HCT116 (cell line): Measurements from ENCODE around the gene TUBB8B. TPM values are rescaled to one million over a fixed set of nuclear protein-coding genes. Genes with fewer than 3 reads are reported as not detected.
A peak's percentile ranks its signal among the peaks of the same experiment; 100 is the strongest.
"Not testable (repeated sequence)": the region's sequence is repeated elsewhere in the genome, so short reads cannot be mapped to it uniquely, and the experiment has no call there.

Experiments used
- ATAC-seq: fragments of 200-7000 bp; cut with Tn5 transposase; 2 replicates; pipeline ENCODE4 v1.9.1; 2020; ENCODE audit warnings: mild to moderate bottlenecking, moderate library complexity
- Bru-seq: library from RNA; stranded (reverse); fragments of 400-500 nt; gene quantifications from one replicate; lab custom pipeline; 2021; lab: Mats Ljungman, UMichigan
- BruChase-seq, 2 experiments: library from RNA; stranded (reverse); fragments of 400-500 nt; gene quantifications; one replicate each; lab custom pipeline; 2021; lab: Mats Ljungman, UMichigan
- BruUV-seq: library from RNA; stranded (reverse); fragments of 400-500 nt; replicated peaks from 2 replicates; lab custom pipeline; 2021; lab: Mats Ljungman, UMichigan
- CTCF ChIA-PET: fragments of 300-600 bp; sonication (Branson Sonifier 250); formaldehyde crosslinking; loops from one replicate; lab custom pipeline; 2021; ENCODE audit warnings: antibody characterized with exemption; lab: Charles Lee
- POLR2A ChIA-PET: fragments of 300-600, 350-600 bp; sonication (Branson Sonifier 250); formaldehyde crosslinking; loops from one replicate; lab custom pipeline; 2021; ENCODE audit warnings: antibody characterized with exemption; lab: Charles Lee
- RAD21 ChIA-PET, 2 experiments: fragments of 300-600 bp; sonication (Branson Sonifier 250); formaldehyde crosslinking; loops; one replicate each; lab custom pipeline; 2023; ENCODE audit warnings: low total read pairs in 2 of 2; ENCODE audit not compliant: uncharacterized antibody in 2 of 2, unreplicated experiment in 2 of 2, low non-redundant PET in 1 of 2; lab: Charles Lee
- DNase-seq: peaks from one replicate; pipeline ENCODE4 v3.0.0-alpha.2; 2010; ENCODE audit warnings: low read depth, low spot score
- H2AFZ ChIP-seq: fragments of 200-600 bp; shearing (Covaris generic), sonication (generic); 2 replicates; pipeline ENCODE4 v1.6.1; 2017; ENCODE audit warnings: low read depth, mixed run types, mixed read lengths, antibody characterized with exemption, low read length; ENCODE audit not compliant: poor library complexity, severe bottlenecking
- H3K27ac ChIP-seq: 2 replicates; pipeline ENCODE4 v1.5.1; 2012; ENCODE audit warnings: low read depth, low read length
- H3K27me3 ChIP-seq: fragments of 200-600 bp; sonication (generic); 2 replicates; pipeline ENCODE4 v1.6.1; 2016; ENCODE audit warnings: mixed run types, low read length, mixed read lengths; ENCODE audit not compliant: insufficient read depth
- H3K36me3 ChIP-seq, 2 experiments: fragments of 200-500 bp in 1 of 2; fragments of 200-600 bp in 1 of 2; sonication (Bioruptor generic) in 1 of 2; sonication (generic) in 1 of 2; 2 replicates each; pipeline versions ENCODE4 v1.5.1 to v1.6.1; 2014 to 2016; ENCODE audit warnings: low read length in 2 of 2, inconsistent platforms in 1 of 2, mixed read lengths in 1 of 2, mixed run types in 1 of 2; ENCODE audit not compliant: insufficient read depth in 2 of 2, control insufficient read depth in 1 of 2
- H3K4me1 ChIP-seq, 2 experiments: fragments of 200-600 bp in 1 of 2; sonication (generic) in 1 of 2; 2 replicates each; pipeline versions ENCODE4 v1.5.1 to v1.6.1; 2012 to 2017; ENCODE audit warnings: low read length in 2 of 2, inconsistent platforms in 1 of 2, mild to moderate bottlenecking in 1 of 2, mixed read lengths in 1 of 2, mixed run types in 1 of 2, moderate library complexity in 1 of 2; ENCODE audit not compliant: insufficient read depth in 2 of 2, control insufficient read depth in 1 of 2
- H3K4me2 ChIP-seq: fragments of 200-600 bp; sonication (generic); 2 replicates; pipeline ENCODE4 v1.6.1; 2017; ENCODE audit warnings: mixed run types, low read length, mixed read lengths
- H3K4me3 ChIP-seq, 2 experiments: fragments of 200-600 bp in 1 of 2; sonication (generic) in 1 of 2; replicated peaks in 1 of 2; 2 replicates each; pipeline ENCODE4 v1.5.1; 2011 to 2016; ENCODE audit warnings: low read length in 2 of 2, control low read depth in 1 of 2, low read depth in 1 of 2, mild to moderate bottlenecking in 1 of 2, mixed read lengths in 1 of 2, mixed run types in 1 of 2
- H3K79me2 ChIP-seq: fragments of 200-600 bp; sonication (generic); 2 replicates; pipeline ENCODE4 v1.6.1; 2017; ENCODE audit warnings: mild to moderate bottlenecking, mixed run types, low read length, moderate library complexity, mixed read lengths; ENCODE audit not compliant: insufficient read depth
- H3K9ac ChIP-seq: fragments of 200-600 bp; sonication (generic); 2 replicates; pipeline ENCODE4 v1.6.1; 2016; ENCODE audit warnings: low read length, mixed read lengths
- H3K9me2 ChIP-seq: fragments of 200-600 bp; sonication (generic), shearing (Covaris generic); 2 replicates; pipeline ENCODE4 v1.6.1; 2017; ENCODE audit warnings: mixed run types, mild to moderate bottlenecking, moderate library complexity; ENCODE audit not compliant: insufficient read depth
- H3K9me3 ChIP-seq, 2 experiments: fragments of 200-500 bp in 1 of 2; fragments of 200-600 bp in 1 of 2; sonication (Bioruptor generic) in 1 of 2; sonication (generic) in 1 of 2; 2 replicates each; pipeline ENCODE4 v1.6.1; 2014 to 2017; ENCODE audit warnings: low read length in 2 of 2, mixed read lengths in 2 of 2, inconsistent platforms in 1 of 2, low read depth in 1 of 2, mild to moderate bottlenecking in 1 of 2, mixed run types in 1 of 2, moderate library complexity in 1 of 2; ENCODE audit not compliant: control insufficient read depth in 1 of 2, insufficient read depth in 1 of 2
- H4K20me1 ChIP-seq: fragments of 200-600 bp; sonication (generic), shearing (Covaris generic); 2 replicates; pipeline ENCODE4 v1.6.1; 2017; ENCODE audit warnings: mixed run types, mild to moderate bottlenecking, moderate library complexity; ENCODE audit not compliant: insufficient read depth
- intact Hi-C: fragments of 100-400 bp; cut with micrococcal nuclease; formaldehyde crosslinking; loops from 2 replicates; pipeline ENCODE4 v1.10.0; 2022
- long read RNA-seq: library from polyadenylated mRNA; unstranded; transcript quantifications from one replicate; pipeline ENCODE4 v2.0.0, GENCODE V29; 2021; ENCODE audit not compliant: unreplicated experiment
- polyA plus RNA-seq: library from polyadenylated mRNA; unstranded; fragments of >200 nt; gene quantifications from 2 replicates; pipeline ENCODE4 v1.2.1, GENCODE V29; 2012; ENCODE audit warnings: missing spikeins
- total RNA-seq: library from RNA; stranded (reverse); gene quantifications from one replicate; pipeline ENCODE4 v1.2.1, GENCODE V29; 2021; ENCODE audit not compliant: unreplicated experiment
- TF ChIP-seq, protein P1 (sequence below), 3 experiments: fragments of 200-600 bp in 1 of 3; sonication (generic) in 1 of 3; IDR thresholded peaks in 2 of 3; conservative IDR thresholded peaks in 1 of 3; 2 replicates each; pipeline ENCODE4 v1.5.1; 2012 to 2017; ENCODE audit warnings: low read depth in 2 of 3, low read length in 2 of 3, antibody characterized with exemption in 1 of 3, borderline replicate concordance in 1 of 3, control low read depth in 1 of 3, mild to moderate bottlenecking in 1 of 3, mixed read lengths in 1 of 3, mixed run types in 1 of 3, moderate library complexity in 1 of 3; ENCODE audit not compliant: insufficient read depth in 1 of 3

Gene TUBB8B
- total RNA-seq (0.57 TPM), Bru-seq, nascent RNA (not detected), BruChase-seq, experiment 1, labeled RNA remaining after a 6-hour chase (percentile 17 among the genes with signal in this experiment), BruChase-seq, experiment 2, labeled RNA remaining after a 2-hour chase (percentile 24 among the genes with signal in this experiment)
- 0.21 and 0.39 TPM in 2 replicates for polyA plus RNA-seq
- long read RNA-seq: 0 reads

DNA sequence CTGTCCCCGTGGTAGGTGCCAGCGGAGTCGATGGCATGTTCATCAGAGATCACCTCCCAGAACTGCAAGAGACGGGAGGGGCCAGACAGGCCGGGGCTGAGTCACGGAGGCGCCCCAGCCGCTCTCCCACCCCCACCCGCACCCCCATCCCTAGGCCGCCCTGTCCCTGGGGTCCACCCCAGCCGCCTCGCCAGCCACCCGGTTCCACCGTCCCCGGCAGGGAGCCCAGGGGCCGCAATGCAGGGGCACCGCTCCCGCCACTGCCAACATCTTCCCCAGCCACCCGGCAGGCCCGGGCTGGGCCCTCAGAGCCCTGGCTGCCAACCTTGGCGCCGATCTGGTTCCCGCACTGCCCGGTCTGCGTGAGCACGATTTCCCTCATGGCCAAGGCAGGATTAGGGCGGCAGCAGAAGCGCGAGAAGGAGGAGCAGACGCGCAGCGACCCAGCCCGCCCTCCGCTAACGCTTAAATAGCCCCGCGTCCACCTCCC is at the start of gene TUBB8B:
Gene TUBB8B, minus strand, starts transcription at position 440 of the 490 bp plus-strand sequence. Its CDS starts 58 bp downstream, at position 382.
- intact Hi-C loops, CTCF ChIA-PET, H3K79me2 ChIP-seq, H3K27ac ChIP-seq, H4K20me1 ChIP-seq, RAD21 ChIA-PET, H3K4me1 ChIP-seq, H3K27me3 ChIP-seq, POLR2A ChIA-PET, H3K36me3 ChIP-seq, H3K4me3 ChIP-seq, ATAC-seq, H3K9ac ChIP-seq, H3K9me3 ChIP-seq, BruUV-seq, DNase-seq, H2AFZ ChIP-seq, H3K9me2 ChIP-seq, H3K4me2 ChIP-seq: not testable (repeated sequence)

DNA sequence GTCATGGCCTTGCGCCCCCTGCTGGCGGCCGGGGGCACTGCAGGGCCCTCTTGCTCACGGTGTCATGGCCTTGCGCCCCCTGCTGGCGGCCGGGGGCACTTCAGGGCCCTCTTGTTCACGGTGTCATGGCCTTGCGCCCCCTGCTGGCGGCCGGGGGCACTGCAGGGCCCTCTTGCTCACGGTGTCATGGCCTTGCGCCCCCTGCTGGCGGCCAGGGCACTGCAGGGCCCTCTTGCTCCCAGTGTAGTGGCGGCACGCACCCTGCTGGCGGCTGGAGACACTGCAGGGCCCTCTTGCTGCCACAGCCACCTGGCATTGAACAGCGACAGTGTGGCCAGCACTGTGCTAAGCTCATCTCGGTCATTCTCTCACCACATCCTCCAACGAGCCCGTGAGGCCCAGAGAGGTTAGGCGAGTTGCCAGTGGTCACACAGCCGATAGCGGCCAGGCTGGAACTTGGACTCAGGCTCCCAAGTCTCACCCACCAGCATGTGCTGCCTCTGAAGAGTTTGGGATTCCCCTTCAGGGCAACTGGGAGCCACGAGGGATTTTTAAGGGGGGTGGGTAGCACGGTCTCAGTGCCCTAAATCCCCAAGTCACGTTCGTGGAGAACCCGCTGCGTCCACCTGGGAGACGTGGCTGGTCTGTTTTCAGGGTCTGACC is 48.0 kb upstream of the TUBB8B start:
- POLR2A ChIA-PET, intact Hi-C loops, H3K4me1 ChIP-seq, H3K27me3 ChIP-seq, H3K9me3 ChIP-seq, H3K4me3 ChIP-seq, H3K9me2 ChIP-seq, RAD21 ChIA-PET, H4K20me1 ChIP-seq, DNase-seq, BruUV-seq, CTCF ChIA-PET, H2AFZ ChIP-seq, H3K36me3 ChIP-seq, H3K9ac ChIP-seq, H3K4me2 ChIP-seq, ATAC-seq, H3K79me2 ChIP-seq, H3K27ac ChIP-seq: not testable (repeated sequence)
- TF ChIP-seq, protein P1, sequence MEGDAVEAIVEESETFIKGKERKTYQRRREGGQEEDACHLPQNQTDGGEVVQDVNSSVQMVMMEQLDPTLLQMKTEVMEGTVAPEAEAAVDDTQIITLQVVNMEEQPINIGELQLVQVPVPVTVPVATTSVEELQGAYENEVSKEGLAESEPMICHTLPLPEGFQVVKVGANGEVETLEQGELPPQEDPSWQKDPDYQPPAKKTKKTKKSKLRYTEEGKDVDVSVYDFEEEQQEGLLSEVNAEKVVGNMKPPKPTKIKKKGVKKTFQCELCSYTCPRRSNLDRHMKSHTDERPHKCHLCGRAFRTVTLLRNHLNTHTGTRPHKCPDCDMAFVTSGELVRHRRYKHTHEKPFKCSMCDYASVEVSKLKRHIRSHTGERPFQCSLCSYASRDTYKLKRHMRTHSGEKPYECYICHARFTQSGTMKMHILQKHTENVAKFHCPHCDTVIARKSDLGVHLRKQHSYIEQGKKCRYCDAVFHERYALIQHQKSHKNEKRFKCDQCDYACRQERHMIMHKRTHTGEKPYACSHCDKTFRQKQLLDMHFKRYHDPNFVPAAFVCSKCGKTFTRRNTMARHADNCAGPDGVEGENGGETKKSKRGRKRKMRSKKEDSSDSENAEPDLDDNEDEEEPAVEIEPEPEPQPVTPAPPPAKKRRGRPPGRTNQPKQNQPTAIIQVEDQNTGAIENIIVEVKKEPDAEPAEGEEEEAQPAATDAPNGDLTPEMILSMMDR (IDR thresholded peaks at IDR 0.05 in 2 of 3, conservative IDR thresholded peaks at IDR 0.05 in 1 of 3; ENCODE audit: borderline replicate concordance in 1 of 3, insufficient read depth in 1 of 3, low read depth in 2 of 3, low read length in 2 of 3): peak; percentile 4 to 21 (median 7); a peak in 3 of 6 replicates

- H3K36me3 ChIP-seq, RAD21 ChIA-PET, H3K9ac ChIP-seq, H3K27me3 ChIP-seq, H3K79me2 ChIP-seq, H4K20me1 ChIP-seq, H3K4me2 ChIP-seq, H3K4me3 ChIP-seq, H3K27ac ChIP-seq, H3K9me2 ChIP-seq, H3K9me3 ChIP-seq, H2AFZ ChIP-seq, POLR2A ChIA-PET, H3K4me1 ChIP-seq, DNase-seq, ATAC-seq, intact Hi-C loops, CTCF ChIA-PET, BruUV-seq: not testable (repeated sequence)
Observed at GRCh38 chr18:96767-97131, 47.3 kb upstream of the TUBB8B start.
